Smooth muscle cell (in vitro differentiated cells): ENCODE data around the gene BSCL2. TPM values are rescaled to one million over a fixed set of nuclear protein-coding genes. Genes with fewer than 3 reads are reported as not detected.
"Not testable (repeated sequence)": the region's sequence is repeated elsewhere in the genome, so short reads cannot be mapped to it uniquely, and the experiment has no call there.

Experiments
- DNase-seq: peaks from one replicate; lab custom pipeline; 2025; ENCODE audit not compliant: unreplicated experiment; lab: John Stamatoyannopoulos, UW
- H2AFZ ChIP-seq: fragments of 200-600 bp; sonication (generic); 2 replicates; pipeline ENCODE4 v1.6.0; 2016; ENCODE audit warnings: antibody characterized with exemption, low read depth, mild to moderate bottlenecking
- H3F3A ChIP-seq: fragments of 200-600 bp; sonication (generic); 2 replicates; pipeline ENCODE4 v1.6.0; 2017; ENCODE audit warnings: antibody characterized with exemption, low read depth
- H3K27ac ChIP-seq: fragments of 200-600 bp; sonication (generic); 2 replicates; pipeline ENCODE4 v1.5.1; 2016; ENCODE audit warnings: low read depth, mild to moderate bottlenecking
- H3K27me3 ChIP-seq: fragments of 200-600 bp; sonication (generic); 2 replicates; pipeline ENCODE4 v1.6.1; 2016; ENCODE audit warnings: low read depth, mild to moderate bottlenecking
- H3K36me3 ChIP-seq: fragments of 200-600 bp; sonication (generic); 2 replicates; pipeline ENCODE4 v1.5.1; 2016; ENCODE audit warnings: low read depth
- H3K4me1 ChIP-seq: fragments of 200-600 bp; sonication (generic); 2 replicates; pipeline ENCODE4 v1.5.1; 2016; ENCODE audit warnings: low read depth
- H3K4me2 ChIP-seq: fragments of 200-600 bp; sonication (generic); 2 replicates; pipeline ENCODE4 v1.6.0; 2016; ENCODE audit warnings: mild to moderate bottlenecking
- H3K4me3 ChIP-seq: fragments of 200-600 bp; sonication (generic); 2 replicates; pipeline ENCODE4 v1.5.1; 2016; ENCODE audit warnings: mild to moderate bottlenecking
- H3K79me2 ChIP-seq: fragments of 200-600 bp; sonication (generic); 2 replicates; pipeline ENCODE4 v1.6.0; 2016; ENCODE audit warnings: low read depth, mild to moderate bottlenecking
- H3K9ac ChIP-seq: fragments of 200-600 bp; sonication (generic); 2 replicates; pipeline ENCODE4 v1.6.0; 2016; ENCODE audit warnings: low read depth
- H3K9me3 ChIP-seq: fragments of 200-600 bp; sonication (generic); replicated peaks from 2 replicates; pipeline ENCODE4 v1.5.1; 2016; ENCODE audit warnings: low read depth
- H4K20me1 ChIP-seq: fragments of 200-600 bp; sonication (generic); 2 replicates; pipeline ENCODE4 v1.6.0; 2016; ENCODE audit warnings: low read depth
- WGBS: methylation state at CpG from one replicate; pipeline ENCODE4 v1.1.7; 2016; ENCODE audit warnings: low lambda C conversion rate; 5-methylcytosine and 5-hydroxymethylcytosine counted together
- polyA plus RNA-seq: library from polyadenylated mRNA; unstranded; fragments of >200 nt; fragmentation: Nextera tagmentation; extraction: Ambion mirVana; gene quantifications from 2 replicates; pipeline ENCODE4 v1.2.1, GENCODE V29; 2016
- total RNA-seq: library from RNA; depleted of rRNA; stranded (reverse); fragments of >200 nt; gene quantifications from 2 replicates; pipeline ENCODE4 v1.2.3, GENCODE V29; 2014
- TF ChIP-seq, protein P1 (sequence below): fragments of 200-600 bp; sonication (generic); IDR thresholded peaks from 2 replicates; pipeline ENCODE4 v1.5.1; 2017; ENCODE audit warnings: borderline replicate concordance, mild to moderate bottlenecking, antibody characterized with exemption; ENCODE audit not compliant: insufficient read depth, poor library complexity, severe bottlenecking

BSCL2 gene
- total and polyA plus RNA-seq, 2 experiments from 2014 or later, result 79.7 to 115 TPM

GRCh38 chr11:62706850-62707247, 375 bp downstream of the BSCL2 start:
- 30% methylated on average over 8 of the region's 8 CpGs for WGBS
- Histone ChIP-seq H2AFZ (no peak overlapping the region), H3K36me3 (no peaks in the 10 kb centered on the region), H3K4me1 (peaks cover 37% of the 10 kb centered on the region), H3K27me3 (no peaks in the 10 kb centered on the region), H3K27ac (peak overlapping the region; percentile 69), H3K4me2 (peak overlapping the region; percentile 98), H3K9me3 (no peaks in the 10 kb centered on the region), H3F3A (peaks cover 43% of the 10 kb centered on the region), H3K4me3 (peak overlapping the region; percentile 70), H3K79me2 (peaks cover 20% of the 10 kb centered on the region), H3K9ac (peak overlapping the region; percentile 31), H4K20me1 (no peaks in the 10 kb centered on the region)
- TF ChIP-seq, protein P1, sequence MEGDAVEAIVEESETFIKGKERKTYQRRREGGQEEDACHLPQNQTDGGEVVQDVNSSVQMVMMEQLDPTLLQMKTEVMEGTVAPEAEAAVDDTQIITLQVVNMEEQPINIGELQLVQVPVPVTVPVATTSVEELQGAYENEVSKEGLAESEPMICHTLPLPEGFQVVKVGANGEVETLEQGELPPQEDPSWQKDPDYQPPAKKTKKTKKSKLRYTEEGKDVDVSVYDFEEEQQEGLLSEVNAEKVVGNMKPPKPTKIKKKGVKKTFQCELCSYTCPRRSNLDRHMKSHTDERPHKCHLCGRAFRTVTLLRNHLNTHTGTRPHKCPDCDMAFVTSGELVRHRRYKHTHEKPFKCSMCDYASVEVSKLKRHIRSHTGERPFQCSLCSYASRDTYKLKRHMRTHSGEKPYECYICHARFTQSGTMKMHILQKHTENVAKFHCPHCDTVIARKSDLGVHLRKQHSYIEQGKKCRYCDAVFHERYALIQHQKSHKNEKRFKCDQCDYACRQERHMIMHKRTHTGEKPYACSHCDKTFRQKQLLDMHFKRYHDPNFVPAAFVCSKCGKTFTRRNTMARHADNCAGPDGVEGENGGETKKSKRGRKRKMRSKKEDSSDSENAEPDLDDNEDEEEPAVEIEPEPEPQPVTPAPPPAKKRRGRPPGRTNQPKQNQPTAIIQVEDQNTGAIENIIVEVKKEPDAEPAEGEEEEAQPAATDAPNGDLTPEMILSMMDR, result no peak
- DNase-seq, result no peak

DNA sequence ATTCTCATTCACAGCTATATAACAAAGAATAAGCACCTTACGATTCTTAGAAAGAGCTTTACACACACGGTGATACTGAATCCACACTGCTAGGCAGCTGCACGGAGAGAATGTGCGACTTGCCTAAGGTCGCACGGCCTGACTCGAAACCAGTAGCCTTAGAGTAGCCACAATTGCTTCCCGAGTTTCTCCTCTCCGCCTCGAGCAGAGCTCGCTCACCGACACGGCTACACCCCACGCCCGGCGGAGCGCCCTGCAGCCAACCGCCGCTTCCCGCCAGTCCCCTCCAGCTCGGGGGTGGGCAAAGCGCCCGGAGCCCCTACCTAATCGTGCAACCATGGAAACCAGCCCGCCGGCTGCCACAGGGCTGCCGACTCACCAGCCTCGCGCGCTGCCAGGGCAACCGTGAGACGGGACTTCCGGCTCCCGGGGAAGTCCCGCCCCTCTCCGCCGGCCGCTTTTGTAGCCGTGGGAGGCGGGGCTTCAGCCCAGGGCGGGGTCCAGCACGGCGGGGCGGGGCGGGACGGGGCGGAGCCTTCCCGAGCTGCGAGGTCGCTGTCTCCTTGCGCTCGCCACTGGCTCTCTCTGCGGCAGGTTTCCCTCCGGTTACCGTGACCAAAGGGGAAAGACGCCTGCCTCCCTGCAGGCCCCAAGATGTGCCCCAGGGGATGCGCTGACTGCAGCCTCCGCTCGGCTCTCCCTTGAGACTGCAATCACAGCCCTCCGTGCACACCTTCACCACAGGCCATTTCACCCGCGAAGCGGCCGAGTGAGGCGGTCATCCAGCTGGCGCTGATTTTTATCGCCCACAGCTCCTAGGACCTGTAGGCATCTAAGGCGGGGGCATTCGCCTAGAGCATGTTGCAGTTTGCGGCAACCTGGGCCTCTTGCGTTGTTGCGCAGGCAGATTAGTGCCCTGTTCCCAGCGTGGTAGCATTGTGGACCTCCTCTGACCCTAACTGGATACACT, 1.1 kb downstream of the BSCL2 start:
- no peaks in the 10 kb centered on the region for H3K9me3 ChIP-seq
- TF ChIP-seq, protein P1, result no peak
- WGBS, result 2% methylated on average over 67 of the region's 73 CpGs

DNA sequence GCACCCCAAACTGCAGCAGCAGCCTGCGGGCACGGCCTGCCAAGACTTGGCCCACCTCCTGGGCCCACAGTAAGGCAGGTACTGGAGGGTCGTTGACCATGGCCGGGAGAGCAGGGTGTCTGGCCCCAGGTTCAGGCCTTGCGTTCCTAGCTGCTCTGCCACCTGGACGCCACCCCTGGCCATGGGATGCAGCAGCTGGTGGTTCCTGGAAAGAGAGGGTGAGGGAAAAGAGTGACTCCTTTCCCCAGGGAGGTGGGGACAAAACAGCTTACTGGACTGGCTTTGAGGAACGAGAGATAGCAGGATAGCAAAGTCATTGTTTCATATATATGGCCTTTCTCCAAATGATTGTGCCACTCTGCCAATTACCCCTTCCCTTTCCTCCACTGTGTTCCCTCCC, 1.8 kb downstream of the BSCL2 start:
- WGBS, result 77% methylated on average over 7 of the region's 7 CpGs
- peaks cover 36% of the 10 kb centered on the region for H3K4me1 ChIP-seq
- H3K79me2 ChIP-seq, result peaks cover 20% of the 10 kb centered on the region
- peak overlapping the region; percentile 99 for H3K27ac ChIP-seq
- H3K9me3 ChIP-seq, result no peaks in the 10 kb centered on the region
- no peaks in the 10 kb centered on the region for H3K36me3 ChIP-seq
- no peak for DNase-seq
- peak overlapping the region; percentile 95 for H3K9ac ChIP-seq
- peak overlapping the region; percentile 70 for H3K4me3 ChIP-seq
- H3K27me3 ChIP-seq, result no peaks in the 10 kb centered on the region
- TF ChIP-seq, protein P1, result no peak
- peak overlapping the region; percentile 34 for H2AFZ ChIP-seq
- peak overlapping the region; percentile 98 for H3K4me2 ChIP-seq
- no peaks in the 10 kb centered on the region for H4K20me1 ChIP-seq
- peaks cover 32% of the 10 kb centered on the region for H3F3A ChIP-seq

More for the DNA sequence above, 1.1 kb downstream of the BSCL2 start:
- Histone ChIP-seq H3K4me2 (peak overlapping the region; percentile 98), H2AFZ (peak overlapping the region; percentile 34), H3K9ac (peak overlapping the region; percentile 95), H4K20me1 (no peaks in the 10 kb centered on the region), H3K79me2 (peaks cover 20% of the 10 kb centered on the region), H3K4me1 (peaks cover 37% of the 10 kb centered on the region), H3K4me3 (peak overlapping the region; percentile 70), H3K27ac (peak overlapping the region; percentile 99), H3F3A (peaks cover 40% of the 10 kb centered on the region), H3K27me3 (no peaks in the 10 kb centered on the region), H3K36me3 (no peaks in the 10 kb centered on the region)
- DNase-seq, result peak; percentile 91

GRCh38 chr11:62703921-62704320, 3.3 kb downstream of the BSCL2 start:
- 97% methylated on average over 4 of the region's 4 CpGs for WGBS
- H3K36me3 ChIP-seq, result not testable (repeated sequence)

More at GRCh38 chr11:62703921-62704320, 3.3 kb downstream of the BSCL2 start:
- H4K20me1 ChIP-seq, H3K9me3 ChIP-seq, H3K4me2 ChIP-seq, H2AFZ ChIP-seq, H3K27me3 ChIP-seq, DNase-seq, H3K27ac ChIP-seq, H3K9ac ChIP-seq, H3K4me3 ChIP-seq: not testable (repeated sequence)
- Histone ChIP-seq H3K4me1 (peaks cover 29% of the 10 kb centered on the region), H3K79me2 (peaks cover 20% of the 10 kb centered on the region), H3F3A (peaks cover 22% of the 10 kb centered on the region)
